GM18499 (cell line): ENCODE measurements around the gene HLA-DQA2.
"Not testable (repeated sequence)": the region's sequence is repeated elsewhere in the genome, so short reads cannot be mapped to it uniquely, and the experiment has no call there.

Source experiments
- ATAC-seq: cut with Tn5 transposase; IDR thresholded peaks from one replicate; pipeline ENCODE4 v1.9.1; 2021; ENCODE audit warnings: moderate number of reproducible peaks; ENCODE audit not compliant: insufficient read depth, unreplicated experiment

HLA-DQA2 gene

DNA sequence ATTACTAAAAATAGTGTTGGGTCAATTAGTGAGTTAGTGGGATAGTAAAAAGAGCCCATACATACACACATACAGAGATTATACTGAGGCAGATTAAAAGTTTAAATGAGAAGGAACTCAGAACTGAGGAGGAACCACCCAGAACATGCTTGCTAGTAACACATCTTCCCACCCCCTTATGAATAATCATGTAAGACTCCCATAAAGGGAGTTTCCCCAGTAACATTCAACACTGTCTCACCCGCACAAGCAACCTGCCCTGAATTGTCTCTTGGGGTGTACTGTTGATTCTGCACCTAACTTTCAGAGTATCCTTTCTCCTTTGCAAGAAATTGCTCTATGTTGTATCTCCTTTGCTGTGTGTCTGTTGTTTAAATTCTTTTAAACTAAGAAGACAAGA is 33.2 kb downstream of the HLA-DQA2 start:
- no peak for ATAC-seq

DNA sequence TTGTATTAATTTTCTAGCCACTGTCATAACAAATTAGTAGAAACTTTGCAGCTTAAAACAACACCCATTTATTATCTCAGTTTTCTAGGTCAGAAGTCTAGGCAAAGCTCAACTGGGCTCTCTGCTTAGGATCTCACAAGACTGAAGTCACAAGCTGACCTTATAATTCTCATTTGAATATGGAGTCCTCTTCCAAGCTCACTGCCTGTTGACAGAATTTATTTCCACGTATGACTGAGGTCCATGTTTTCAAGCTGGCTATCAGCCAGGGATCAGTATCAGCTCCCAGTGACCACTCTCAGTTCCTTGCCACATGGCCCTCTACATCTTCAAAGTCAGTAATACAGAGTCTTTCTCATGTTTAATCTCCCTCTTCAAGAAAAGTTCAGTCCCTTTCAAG is 33.9 kb downstream of the HLA-DQA2 start:
- no peak for ATAC-seq

DNA sequence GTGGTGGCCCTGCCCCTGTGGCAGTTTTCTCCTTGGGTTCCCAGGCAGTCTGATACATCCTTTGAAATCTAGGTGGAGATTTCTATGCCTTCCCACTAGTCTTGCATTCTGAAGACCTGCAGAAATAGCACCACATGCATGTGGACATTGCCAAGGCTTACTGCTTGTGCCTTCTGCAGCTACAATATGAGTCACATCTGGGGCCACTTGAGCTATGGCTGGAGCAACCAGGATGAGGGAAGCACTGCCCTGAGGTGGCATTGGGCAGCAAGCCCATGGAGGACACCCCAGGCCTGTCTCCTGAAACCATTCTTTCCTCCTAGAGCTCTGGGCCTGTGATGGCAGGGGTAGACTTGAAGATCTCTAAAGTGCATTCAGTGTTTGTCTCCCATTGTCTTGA is 37.8 kb downstream of the HLA-DQA2 start:
- ATAC-seq = no peak

DNA sequence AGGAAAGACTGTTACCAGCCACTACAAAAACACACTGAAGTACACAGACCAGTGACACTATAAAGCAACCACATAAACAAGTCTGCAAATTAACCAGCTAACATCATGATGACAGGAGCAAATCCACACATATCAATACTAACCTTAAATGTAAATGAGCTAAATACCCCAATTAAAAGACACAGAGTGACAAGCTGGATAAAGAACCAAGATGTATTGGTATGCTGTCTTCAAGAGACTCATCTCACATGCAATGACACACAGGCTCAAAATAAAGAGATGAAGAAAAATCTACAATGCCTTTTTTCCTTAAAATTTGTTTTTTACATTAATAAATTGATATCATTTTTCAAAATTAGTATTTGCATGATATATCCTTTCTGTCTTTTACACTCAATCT is 41.7 kb downstream of the HLA-DQA2 start:
- not testable (repeated sequence) for ATAC-seq

DNA sequence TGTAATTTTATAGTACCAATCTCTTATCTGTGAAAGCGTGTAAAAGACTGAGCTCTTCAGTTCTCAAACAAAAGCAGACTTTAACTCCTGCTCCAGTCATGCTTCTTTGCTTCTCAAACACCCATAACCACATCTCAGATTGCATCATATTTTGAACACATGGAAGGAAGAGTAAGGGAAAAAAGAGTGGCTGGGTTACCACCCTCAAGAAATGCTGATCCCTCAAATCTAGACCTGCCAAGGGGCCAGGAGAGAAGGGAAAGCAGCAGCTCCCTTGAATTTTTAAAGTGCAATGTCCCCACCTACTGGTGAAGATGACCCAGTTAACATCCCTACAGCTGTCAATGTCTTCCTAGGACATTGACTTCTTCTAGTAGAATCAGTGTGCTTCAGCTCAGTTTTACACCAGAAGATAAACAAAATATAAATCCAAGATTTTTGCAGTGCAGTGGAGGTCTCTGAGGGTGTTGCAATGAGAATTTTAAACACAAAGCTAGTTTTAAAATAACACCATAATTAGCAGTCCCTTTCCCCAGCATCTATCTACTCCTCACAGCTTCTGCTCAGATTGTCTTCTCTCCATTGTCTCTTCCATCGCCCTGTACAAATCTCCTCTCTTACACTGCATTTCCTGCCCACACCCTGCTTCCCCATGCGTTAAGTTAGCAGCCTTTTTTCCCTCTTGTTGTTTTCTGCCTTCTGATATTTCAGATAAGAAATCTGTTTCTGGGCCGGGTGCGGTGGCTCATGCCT is 44.8 kb downstream of the HLA-DQA2 start:
- ATAC-seq = no peak

DNA sequence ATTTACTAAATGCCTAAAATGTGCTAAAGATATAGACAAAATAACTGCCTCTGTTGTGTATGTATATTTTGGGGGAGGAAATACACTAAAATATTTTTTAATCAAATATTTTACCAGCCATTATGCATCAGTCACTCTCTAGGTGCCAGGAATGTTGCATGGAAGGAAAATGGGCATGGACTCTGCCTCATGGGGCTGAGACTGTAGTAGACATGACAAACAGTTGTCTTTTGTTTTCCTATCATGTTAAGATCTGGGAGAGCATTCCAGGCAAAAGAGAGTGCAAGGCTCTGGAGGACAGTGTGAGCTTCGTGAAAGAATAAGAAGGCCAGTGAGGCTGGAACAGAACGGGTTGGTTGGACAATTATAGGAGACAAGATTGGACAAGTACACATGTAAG is 49.1 kb downstream of the HLA-DQA2 start:
- no peak for ATAC-seq

DNA sequence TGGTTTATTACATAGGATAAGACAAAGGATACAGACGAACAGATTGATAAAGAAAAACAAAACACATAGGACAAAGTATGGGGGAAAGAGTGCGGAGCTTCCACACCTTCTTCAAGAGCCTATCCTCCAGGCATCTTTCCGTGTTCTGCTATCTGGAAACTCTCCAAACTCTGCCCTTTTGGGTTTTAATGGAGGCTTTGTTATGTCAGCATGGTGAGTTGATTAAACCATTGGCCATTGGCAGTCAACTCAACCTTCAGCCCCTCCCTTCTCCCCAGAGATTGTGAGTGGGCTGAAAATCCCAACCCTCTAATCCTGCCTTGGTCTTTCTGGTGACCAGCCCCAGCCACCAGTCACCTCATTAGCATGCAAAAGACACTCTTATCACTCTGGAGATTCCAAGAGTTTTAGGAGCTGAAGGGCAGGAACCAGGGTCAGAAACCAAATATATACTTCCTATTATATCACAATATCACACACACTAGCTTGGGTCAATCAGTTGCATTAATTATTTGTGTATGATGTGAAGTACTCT is 51.8 kb downstream of the HLA-DQA2 start:
- no peak for ATAC-seq

DNA sequence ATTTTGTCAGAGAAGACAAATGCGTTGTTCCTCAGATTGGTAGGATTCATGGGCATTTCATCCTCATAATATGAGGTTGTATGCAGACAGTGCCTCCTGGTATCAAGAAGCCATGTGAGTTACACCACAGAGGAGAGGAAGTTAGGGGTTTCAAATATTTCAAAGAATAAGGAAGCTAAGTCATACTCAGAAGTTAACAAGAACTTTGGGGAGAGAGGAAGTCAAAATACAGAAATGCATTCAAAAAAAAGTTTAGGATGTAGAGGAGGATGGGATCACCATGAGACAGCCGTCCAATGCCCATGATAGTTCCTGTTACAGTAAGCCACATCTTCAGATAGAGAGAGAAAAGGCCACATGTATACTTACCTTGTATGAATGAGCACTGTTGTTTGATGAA is 53.3 kb downstream of the HLA-DQA2 start:
- ATAC-seq = no peak
